AG09319 (cell line): ENCODE data around the gene TRAPPC3.
A peak's percentile ranks its signal among the peaks of the same experiment; 100 is the strongest.

Source experiments
- DNase-seq: peaks from one replicate; pipeline ENCODE4 v3.0.0-alpha.2; 2010; ENCODE audit warnings: low read depth; ENCODE audit errors: extremely low read depth
- TF ChIP-seq, protein P1 (sequence below): IDR thresholded peaks from 2 replicates; pipeline ENCODE4 v1.5.1; 2011; ENCODE audit warnings: low read depth, mild to moderate bottlenecking, inconsistent platforms, low read length, moderate library complexity

The TRAPPC3 gene

DNA sequence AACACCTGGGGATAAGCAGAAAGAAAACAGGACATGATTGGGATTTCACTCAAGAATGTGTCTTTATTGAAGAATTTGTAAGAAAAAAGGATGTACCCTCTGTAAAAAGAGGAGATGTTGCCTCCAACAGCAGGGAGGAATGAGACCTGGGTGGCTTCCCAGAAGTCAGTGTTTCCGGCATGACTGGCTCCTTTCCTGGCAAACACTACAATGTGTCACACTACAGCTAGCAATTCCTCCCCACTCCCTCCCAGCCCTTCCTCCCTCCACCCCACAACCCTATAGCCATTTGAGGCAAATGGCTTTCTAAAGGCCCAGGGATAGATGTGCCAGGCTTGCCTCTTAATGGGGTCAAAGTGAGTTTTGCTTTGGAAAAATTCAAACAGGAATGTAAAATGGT lies 12.8 kb downstream of the TRAPPC3 start:
- peak; percentile 69 for DNase-seq

DNA sequence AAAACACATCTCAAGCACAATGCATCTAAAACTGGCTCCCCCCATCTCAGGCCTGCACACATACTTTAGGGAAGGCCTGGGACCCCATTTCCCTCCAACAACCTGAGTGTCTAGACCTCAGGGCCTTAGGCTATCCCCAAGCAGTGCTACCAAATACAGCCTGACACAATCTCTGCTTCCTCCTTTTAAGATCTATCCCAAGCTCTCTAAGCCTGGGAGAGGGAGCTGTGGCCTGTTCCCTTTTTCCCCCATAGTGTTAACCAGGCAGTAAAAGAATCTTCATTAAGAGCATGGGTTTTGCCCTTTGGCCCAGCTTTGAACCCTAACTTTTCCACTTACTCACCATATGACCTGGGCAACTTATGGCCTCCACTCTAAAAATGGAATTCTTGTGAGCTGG lies 13.5 kb downstream of the TRAPPC3 start:
- TF ChIP-seq, protein P1, sequence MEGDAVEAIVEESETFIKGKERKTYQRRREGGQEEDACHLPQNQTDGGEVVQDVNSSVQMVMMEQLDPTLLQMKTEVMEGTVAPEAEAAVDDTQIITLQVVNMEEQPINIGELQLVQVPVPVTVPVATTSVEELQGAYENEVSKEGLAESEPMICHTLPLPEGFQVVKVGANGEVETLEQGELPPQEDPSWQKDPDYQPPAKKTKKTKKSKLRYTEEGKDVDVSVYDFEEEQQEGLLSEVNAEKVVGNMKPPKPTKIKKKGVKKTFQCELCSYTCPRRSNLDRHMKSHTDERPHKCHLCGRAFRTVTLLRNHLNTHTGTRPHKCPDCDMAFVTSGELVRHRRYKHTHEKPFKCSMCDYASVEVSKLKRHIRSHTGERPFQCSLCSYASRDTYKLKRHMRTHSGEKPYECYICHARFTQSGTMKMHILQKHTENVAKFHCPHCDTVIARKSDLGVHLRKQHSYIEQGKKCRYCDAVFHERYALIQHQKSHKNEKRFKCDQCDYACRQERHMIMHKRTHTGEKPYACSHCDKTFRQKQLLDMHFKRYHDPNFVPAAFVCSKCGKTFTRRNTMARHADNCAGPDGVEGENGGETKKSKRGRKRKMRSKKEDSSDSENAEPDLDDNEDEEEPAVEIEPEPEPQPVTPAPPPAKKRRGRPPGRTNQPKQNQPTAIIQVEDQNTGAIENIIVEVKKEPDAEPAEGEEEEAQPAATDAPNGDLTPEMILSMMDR, result no peak
- DNase-seq, result no peak

More for the DNA sequence above, 12.8 kb downstream of the TRAPPC3 start:
- TF ChIP-seq, protein P1, result no peak

DNA sequence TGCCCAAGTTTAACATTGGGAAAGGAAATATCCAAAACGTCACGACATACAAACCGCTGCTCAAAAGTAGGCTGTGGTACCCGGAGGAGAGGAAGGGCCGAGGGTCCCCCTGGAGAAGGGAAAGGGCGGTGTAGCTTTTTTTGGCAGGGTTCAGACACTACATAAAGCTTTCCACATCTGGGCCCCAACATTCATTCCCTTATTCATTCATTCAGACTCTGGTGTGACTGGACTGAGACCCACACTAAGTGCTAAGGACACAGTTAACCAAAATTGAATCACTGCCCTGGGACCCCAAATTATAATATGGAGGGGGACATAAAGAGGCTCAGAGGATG lies 14.0 kb downstream of the TRAPPC3 start:
- TF ChIP-seq, protein P1, result no peak
- no peak for DNase-seq

DNA sequence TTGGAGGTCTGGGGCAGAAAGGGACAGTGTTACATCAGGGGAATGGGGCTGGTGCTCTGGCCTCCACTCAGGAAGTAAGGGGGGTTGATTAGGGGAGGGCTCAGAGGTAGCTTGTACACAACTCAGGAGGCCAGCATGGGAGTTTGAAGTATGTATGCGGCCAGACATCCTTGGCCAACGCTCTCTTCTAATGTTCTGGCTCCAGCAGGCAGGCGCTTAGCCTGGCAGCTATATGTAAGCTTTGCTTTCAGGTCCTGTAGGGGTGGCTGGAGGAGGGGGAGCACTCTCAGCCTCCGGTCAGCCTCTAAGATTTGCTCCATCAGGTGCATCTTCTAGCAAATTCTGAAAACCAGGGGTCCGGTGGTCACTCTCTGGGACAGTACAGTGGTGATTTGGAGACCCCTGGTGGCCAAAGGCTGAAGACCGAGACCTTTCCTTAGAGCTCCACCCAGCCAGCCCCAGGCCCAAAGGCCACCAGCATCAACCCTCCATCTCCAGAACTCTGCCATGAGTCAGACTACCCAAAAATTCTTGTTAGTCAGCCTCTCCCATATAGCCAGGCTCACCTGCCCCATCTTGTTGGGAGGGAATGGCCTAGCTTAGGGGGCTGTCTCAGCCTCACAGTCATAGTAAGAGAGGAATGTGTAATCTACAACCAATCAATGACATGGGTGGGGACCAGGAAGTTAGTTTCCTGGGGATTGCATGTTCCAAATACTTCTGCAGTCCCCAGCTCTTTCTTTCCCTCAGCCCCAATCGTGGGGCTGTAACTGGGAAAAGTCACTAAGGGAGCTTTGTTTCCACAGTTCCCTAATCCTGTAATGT lies 14.6 kb downstream of the TRAPPC3 start:
- TF ChIP-seq, protein P1, result peak; percentile 72

DNA sequence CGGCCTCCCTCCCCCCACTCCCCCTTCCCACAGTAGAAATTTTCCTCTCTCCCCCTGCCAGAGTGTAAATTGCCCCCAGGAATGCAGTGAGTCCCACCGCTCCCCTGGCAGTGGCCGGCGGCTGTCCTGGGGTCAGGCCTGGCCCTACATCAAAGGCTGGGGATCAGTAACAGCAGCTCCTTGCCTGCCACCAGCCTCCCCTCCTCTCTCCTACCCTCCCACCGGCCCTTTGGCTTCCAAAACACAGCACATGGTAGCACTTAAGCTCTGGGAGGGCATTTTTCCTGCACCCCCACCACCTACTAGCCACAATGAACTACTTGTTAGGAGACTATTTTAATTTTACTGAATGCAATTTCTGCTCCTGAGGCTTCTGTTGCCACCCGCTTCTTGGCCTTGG lies 15.3 kb downstream of the TRAPPC3 start:
- TF ChIP-seq, protein P1, result no peak
- DNase-seq, result no peak

More for the DNA sequence above, 14.6 kb downstream of the TRAPPC3 start:
- DNase-seq, result no peak

DNA sequence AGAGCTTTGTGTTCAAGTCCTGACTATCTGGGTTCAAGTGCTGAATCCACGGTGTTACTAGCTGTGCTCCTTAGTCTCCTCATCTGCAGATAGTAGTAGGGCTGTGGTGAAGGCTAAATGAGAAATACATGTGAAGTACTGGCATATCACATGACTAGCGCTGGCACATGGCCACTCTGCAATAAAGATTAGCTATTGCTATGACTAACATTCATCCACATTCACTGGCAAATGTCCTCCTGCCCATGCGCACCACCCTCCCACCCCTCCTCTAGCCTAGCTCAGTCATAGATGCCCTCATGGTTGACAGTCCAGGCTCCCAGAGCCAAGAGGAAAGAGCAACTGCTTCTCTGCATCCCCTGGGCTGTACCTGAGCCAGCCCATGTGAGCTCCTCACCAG lies 15.8 kb downstream of the TRAPPC3 start:
- TF ChIP-seq, protein P1, result no peak
- DNase-seq, result peak; percentile 91

DNA sequence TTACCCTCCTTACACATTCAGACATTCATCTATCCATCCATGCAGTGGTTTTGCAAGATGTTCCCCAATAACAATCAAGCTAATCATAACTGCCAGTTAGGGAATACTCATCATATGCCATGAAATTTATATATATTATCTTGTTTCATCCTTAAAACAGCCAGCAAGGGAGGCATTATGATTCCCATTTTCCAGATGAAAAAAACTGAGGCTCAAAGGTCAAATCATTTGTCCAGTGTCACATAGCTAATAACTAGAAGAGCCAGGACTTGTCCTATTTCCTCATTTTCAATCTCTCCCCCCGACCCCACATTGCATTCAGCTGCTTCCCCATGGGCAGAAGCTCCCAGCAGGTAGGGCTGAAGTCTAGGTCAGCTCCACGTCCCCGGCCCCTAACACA lies 17.3 kb downstream of the TRAPPC3 start:
- TF ChIP-seq, protein P1, result no peak
- DNase-seq, result no peak
